Keratinocyte (primary cell): Measurements from ENCODE around the gene CRABP2. TPM values are rescaled to one million over a fixed set of nuclear protein-coding genes. Genes with fewer than 3 reads are reported as not detected.

Experiments
- DNase-seq: peaks from one replicate; pipeline ENCODE4 v3.0.0-alpha.2; 2011; ENCODE audit warnings: low read depth, missing footprints, low spot score
- FAIRE-seq: peaks from 2 replicates; lab custom pipeline; 2011; peaks lifted over from hg19 to GRCh38; lab: Jason Lieb, UNC
- H2AFZ ChIP-seq: 2 replicates; pipeline ENCODE4 v1.6.0; 2012; ENCODE audit warnings: low read length, control low read depth, inconsistent platforms; ENCODE audit not compliant: control insufficient read depth
- H3K27ac ChIP-seq: 2 replicates; pipeline ENCODE4 v1.5.1; 2011; ENCODE audit warnings: low read length; ENCODE audit not compliant: control insufficient read depth, insufficient read depth
- H3K27me3 ChIP-seq: 3 replicates; pipeline ENCODE4 v1.6.0; 2011; ENCODE audit warnings: low read length; ENCODE audit not compliant: control insufficient read depth, insufficient read depth; ENCODE audit errors: extremely low read depth
- H3K36me3 ChIP-seq, 2 experiments: 2 replicates in 1 of 2; 3 replicates in 1 of 2; pipeline ENCODE4 v1.5.1; 2011; ENCODE audit warnings: low read length in 2 of 2, mild to moderate bottlenecking in 1 of 2; ENCODE audit not compliant: control insufficient read depth in 2 of 2, insufficient read depth in 2 of 2; ENCODE audit errors: extremely low read depth in 1 of 2
- H3K4me1 ChIP-seq: 3 replicates; pipeline ENCODE4 v1.5.1; 2011; ENCODE audit warnings: low read length; ENCODE audit not compliant: control insufficient read depth, insufficient read depth; ENCODE audit errors: extremely low read depth
- H3K4me2 ChIP-seq: 3 replicates; pipeline ENCODE4 v1.6.0; 2011; ENCODE audit warnings: low read depth, low read length; ENCODE audit not compliant: control insufficient read depth, insufficient read depth; ENCODE audit errors: extremely low read depth
- H3K4me3 ChIP-seq, 3 experiments: fragments of 200-600 bp in 1 of 3; sonication (generic) in 1 of 3; 2 replicates in 2 of 3; 3 replicates in 1 of 3; pipeline ENCODE4 v1.5.1; 2011 to 2016; ENCODE audit warnings: low read length in 3 of 3, mild to moderate bottlenecking in 3 of 3, control low read depth in 2 of 3, inconsistent platforms in 1 of 3, low read depth in 1 of 3, mixed read lengths in 1 of 3, mixed run types in 1 of 3, moderate library complexity in 1 of 3; ENCODE audit not compliant: control insufficient read depth in 2 of 3, insufficient read depth in 2 of 3; ENCODE audit errors: extremely low read depth in 1 of 3
- H3K79me2 ChIP-seq: 2 replicates; pipeline ENCODE4 v1.6.0; 2012; ENCODE audit warnings: low read length; ENCODE audit not compliant: control insufficient read depth, insufficient read depth
- H3K9ac ChIP-seq: 3 replicates; pipeline ENCODE4 v1.6.0; 2011; ENCODE audit warnings: low read length; ENCODE audit not compliant: control insufficient read depth, insufficient read depth; ENCODE audit errors: extremely low read depth
- H3K9me1 ChIP-seq: 3 replicates; pipeline ENCODE4 v1.6.0; 2011; ENCODE audit warnings: low read length; ENCODE audit not compliant: control insufficient read depth, insufficient read depth; ENCODE audit errors: extremely low read depth
- H3K9me3 ChIP-seq: 2 replicates; pipeline ENCODE4 v1.5.1; 2012; ENCODE audit warnings: low read depth, low read length; ENCODE audit not compliant: control insufficient read depth
- H4K20me1 ChIP-seq: 3 replicates; pipeline ENCODE4 v1.6.0; 2011; ENCODE audit warnings: low read length; ENCODE audit not compliant: control insufficient read depth, insufficient read depth; ENCODE audit errors: extremely low read depth
- EZH2 ChIP-seq: IDR thresholded peaks from one replicate; pipeline ENCODE4 v1.6.1; 2012; ENCODE audit warnings: inconsistent platforms, mild to moderate bottlenecking, low read length, moderate library complexity
- dilution Hi-C: fragments of 300-500 bp; cut with MboI; formaldehyde crosslinking; loops from one replicate; pipeline ENCODE4 v1.7.0; 2020; ENCODE audit warnings: low sequenced_read_pairs; ENCODE audit not compliant: extremely low pct_ligation_motif_present
- polyA plus RNA-seq, 5 experiments: library from polyadenylated mRNA; depleted of rRNA in 3 of 5; stranded (reverse) in 3 of 5; stranded (forward) in 1 of 5; unstranded in 1 of 5; fragments of >200 nt; gene quantifications; 1 replicate in 1 of 5; 2 replicates in 3 of 5; 3 replicates in 1 of 5; pipeline versions ENCODE4 v1.2.1 to v1.2.3, GENCODE V29; 2011 to 2012; ENCODE audit warnings: missing spikeins in 2 of 5, low read depth in 1 of 5, low replicate concordance in 1 of 5
- TF ChIP-seq, protein P1 (sequence below), 3 experiments: IDR thresholded peaks in 1 of 3; conservative IDR thresholded peaks in 1 of 3; optimal IDR thresholded peaks in 1 of 3; 2 replicates in 2 of 3; 3 replicates in 1 of 3; pipeline versions ENCODE3 to v1.5.1; 2011; ENCODE audit warnings: low read length in 3 of 3, mild to moderate bottlenecking in 3 of 3, moderate library complexity in 2 of 3, control low read depth in 1 of 3, inconsistent platforms in 1 of 3; ENCODE audit not compliant: insufficient read depth in 2 of 3; ENCODE audit errors: extremely low read depth in 1 of 3

The CRABP2 gene
- polyA plus RNA-seq, 1 donor (not counting 4 experiments of a cell fraction or from before 2014, with no cell fraction given) = 8.4 TPM

GRCh38 chr1:156721131-156721530, 15.7 kb upstream of the CRABP2 start:
- FAIRE-seq = no peak

GRCh38 chr1:156717351-156717750, 12.0 kb upstream of the CRABP2 start:
- DNase-seq = no peak
- Histone ChIP-seq H3K27me3 (no peaks in the 10 kb centered on the region), H3K4me2 (no peak overlapping the region), H2AFZ (no peak overlapping the region), H3K9me1 (no peaks in the 10 kb centered on the region), H3K9me3 (no peaks in the 10 kb centered on the region), H3K4me1 (peaks cover 3% of the 10 kb centered on the region), H3K79me2 (peaks cover 5% of the 10 kb centered on the region), H3K9ac (no peak overlapping the region), H3K36me3 (peaks cover 8 to 17% of the 10 kb centered on the region in 2 experiments), H4K20me1 (no peaks in the 10 kb centered on the region), H3K27ac (no peak overlapping the region), H3K4me3 (no peak overlapping the region)
- TF ChIP-seq EZH2 = no peak
- TF ChIP-seq, protein P1, sequence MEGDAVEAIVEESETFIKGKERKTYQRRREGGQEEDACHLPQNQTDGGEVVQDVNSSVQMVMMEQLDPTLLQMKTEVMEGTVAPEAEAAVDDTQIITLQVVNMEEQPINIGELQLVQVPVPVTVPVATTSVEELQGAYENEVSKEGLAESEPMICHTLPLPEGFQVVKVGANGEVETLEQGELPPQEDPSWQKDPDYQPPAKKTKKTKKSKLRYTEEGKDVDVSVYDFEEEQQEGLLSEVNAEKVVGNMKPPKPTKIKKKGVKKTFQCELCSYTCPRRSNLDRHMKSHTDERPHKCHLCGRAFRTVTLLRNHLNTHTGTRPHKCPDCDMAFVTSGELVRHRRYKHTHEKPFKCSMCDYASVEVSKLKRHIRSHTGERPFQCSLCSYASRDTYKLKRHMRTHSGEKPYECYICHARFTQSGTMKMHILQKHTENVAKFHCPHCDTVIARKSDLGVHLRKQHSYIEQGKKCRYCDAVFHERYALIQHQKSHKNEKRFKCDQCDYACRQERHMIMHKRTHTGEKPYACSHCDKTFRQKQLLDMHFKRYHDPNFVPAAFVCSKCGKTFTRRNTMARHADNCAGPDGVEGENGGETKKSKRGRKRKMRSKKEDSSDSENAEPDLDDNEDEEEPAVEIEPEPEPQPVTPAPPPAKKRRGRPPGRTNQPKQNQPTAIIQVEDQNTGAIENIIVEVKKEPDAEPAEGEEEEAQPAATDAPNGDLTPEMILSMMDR (optimal IDR thresholded peaks at IDR 0.05 in 1 of 3, IDR thresholded peaks at IDR 0.05 in 1 of 3, conservative IDR thresholded peaks at IDR 0.05 in 1 of 3; ENCODE audit: extremely low read depth in 1 of 3, insufficient read depth in 2 of 3, low read length in 3 of 3) = no peak
- no peak for FAIRE-seq
- dilution Hi-C loops = no loop called here

More at GRCh38 chr1:156721131-156721530, 15.7 kb upstream of the CRABP2 start:
- dilution Hi-C loops = no loop called here
- Histone ChIP-seq H2AFZ (no peak overlapping the region), H3K9me1 (no peaks in the 10 kb centered on the region), H3K9ac (no peak overlapping the region), H3K79me2 (peaks cover 40% of the 10 kb centered on the region), H3K36me3 (peaks cover 27 to 35% of the 10 kb centered on the region in 2 experiments), H3K27ac (no peak overlapping the region), H3K9me3 (no peaks in the 10 kb centered on the region), H3K27me3 (no peaks in the 10 kb centered on the region), H4K20me1 (peaks cover 11% of the 10 kb centered on the region), H3K4me3 (no peak overlapping the region), H3K4me1 (peaks cover 19% of the 10 kb centered on the region), H3K4me2 (no peak overlapping the region)
- TF ChIP-seq, protein P1 (optimal IDR thresholded peaks at IDR 0.05 in 1 of 3, IDR thresholded peaks at IDR 0.05 in 1 of 3, conservative IDR thresholded peaks at IDR 0.05 in 1 of 3; ENCODE audit: extremely low read depth in 1 of 3, insufficient read depth in 2 of 3, low read length in 3 of 3) = no peak
- TF ChIP-seq EZH2 = no peak
- DNase-seq = no peak
